OCI-LY1 (cell line): ENCODE results near the gene DENND6A.
"Not testable (repeated sequence)": the region's sequence is repeated elsewhere in the genome, so short reads cannot be mapped to it uniquely, and the experiment has no call there.

Experiments used
- H2AFZ ChIP-seq: fragments of 200-600 bp; sonication (generic), shearing (Covaris generic); 2 replicates; pipeline ENCODE4 v1.6.0; 2014; ENCODE audit warnings: antibody characterized with exemption, mild to moderate bottlenecking, low read length
- H3F3A ChIP-seq: fragments of 200-600 bp; sonication (generic), shearing (Covaris generic); 2 replicates; pipeline ENCODE4 v1.6.0; 2014; ENCODE audit warnings: mild to moderate bottlenecking, antibody characterized with exemption, low read length, moderate library complexity; ENCODE audit not compliant: insufficient read depth
- H3K27ac ChIP-seq: fragments of 200-600 bp; sonication (generic); 2 replicates; pipeline ENCODE4 v1.5.1; 2014; ENCODE audit warnings: low read length, mixed run types, mild to moderate bottlenecking, low read depth; ENCODE audit not compliant: poor library complexity, severe bottlenecking
- H3K27me3 ChIP-seq: fragments of 200-600 bp; sonication (generic); 2 replicates; pipeline ENCODE4 v1.6.0; 2014; ENCODE audit warnings: antibody characterized with exemption, mild to moderate bottlenecking, low read length, moderate library complexity; ENCODE audit not compliant: insufficient read depth
- H3K36me3 ChIP-seq: fragments of 200-600 bp; sonication (generic); 2 replicates; pipeline ENCODE4 v1.6.1; 2014; ENCODE audit warnings: mild to moderate bottlenecking, antibody characterized with exemption, low read length, moderate library complexity, mixed read lengths; ENCODE audit not compliant: insufficient read depth
- H3K4me1 ChIP-seq: fragments of 200-600 bp; sonication (generic); 2 replicates; pipeline ENCODE4 v1.5.1; 2014; ENCODE audit warnings: mild to moderate bottlenecking, low read length, moderate library complexity; ENCODE audit not compliant: insufficient read depth, severe bottlenecking
- H3K4me2 ChIP-seq: fragments of 200-600 bp; sonication (generic), shearing (Covaris generic); 2 replicates; pipeline ENCODE4 v1.6.1; 2014; ENCODE audit warnings: low read length
- H3K4me3 ChIP-seq: fragments of 200-600 bp; sonication (generic); 2 replicates; pipeline ENCODE4 v1.5.1; 2014; ENCODE audit warnings: low read length, low read depth, mild to moderate bottlenecking, mixed read lengths; ENCODE audit not compliant: poor library complexity, severe bottlenecking
- H3K79me2 ChIP-seq: fragments of 200-600 bp; shearing (Covaris generic); 2 replicates; pipeline ENCODE4 v1.6.1; 2016; ENCODE audit warnings: mixed run types, low read length, mixed read lengths; ENCODE audit not compliant: insufficient read depth
- H3K9ac ChIP-seq: fragments of 200-600 bp; sonication (generic), shearing (Covaris generic); 2 replicates; pipeline ENCODE4 v1.6.1; 2014; ENCODE audit warnings: mild to moderate bottlenecking, low read length, mixed read lengths
- H3K9me2 ChIP-seq: fragments of 200-600 bp; sonication (generic), shearing (Covaris generic); 2 replicates; pipeline ENCODE4 v1.6.1; 2014; ENCODE audit warnings: low read depth, mild to moderate bottlenecking, low read length, mixed read lengths
- H3K9me3 ChIP-seq: fragments of 200-600 bp; shearing (Covaris generic); 2 replicates; pipeline ENCODE4 v1.6.1; 2014; ENCODE audit warnings: low read length, mixed read lengths
- H4K20me1 ChIP-seq: fragments of 200-600 bp; sonication (generic), shearing (Covaris generic); 2 replicates; pipeline ENCODE4 v1.6.0; 2016; ENCODE audit warnings: mild to moderate bottlenecking, low read length; ENCODE audit not compliant: insufficient read depth
- EZH2 ChIP-seq: fragments of 200-600 bp; sonication (generic), shearing (Covaris generic); IDR thresholded peaks from 2 replicates; pipeline ENCODE4 v1.8.0; 2017; ENCODE audit warnings: borderline replicate concordance, mixed run types, mild to moderate bottlenecking, antibody characterized with exemption, low read length, moderate library complexity, mixed read lengths
- TF ChIP-seq, protein P1 (sequence below): fragments of 200-600 bp; sonication (generic), shearing (Covaris generic); IDR thresholded peaks from 2 replicates; pipeline ENCODE4 v1.5.1; 2017; ENCODE audit warnings: mild to moderate bottlenecking, antibody characterized with exemption, low read length, moderate library complexity, mixed read lengths

The DENND6A gene

DNA sequence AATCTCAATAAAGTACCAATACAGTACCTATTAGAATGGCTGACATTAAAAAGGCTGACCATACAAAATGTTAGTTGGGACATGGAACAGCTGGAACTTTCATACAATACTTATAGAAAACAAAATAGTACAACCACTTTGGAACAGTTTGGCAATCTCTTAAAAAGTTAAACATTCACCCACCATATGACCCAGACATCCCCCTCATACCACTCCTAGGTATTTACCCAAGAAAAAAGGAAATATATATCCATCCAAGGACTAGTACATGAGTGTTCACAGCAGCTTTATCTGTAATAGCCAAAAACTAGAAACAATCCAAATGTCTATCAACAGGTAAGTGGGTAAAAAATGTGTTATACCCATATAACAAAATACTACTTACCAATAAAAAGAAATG, 70.5 kb downstream of the DENND6A start:
- Histone ChIP-seq H3K9me2 (no peaks in the 10 kb centered on the region), H3K4me1 (no peaks in the 10 kb centered on the region), H3K27me3 (no peaks in the 10 kb centered on the region), H4K20me1 (no peaks in the 10 kb centered on the region), H2AFZ (no peak overlapping the region), H3K9ac (no peak overlapping the region), H3F3A (no peaks in the 10 kb centered on the region), H3K79me2 (no peaks in the 10 kb centered on the region), H3K9me3 (peaks cover 2% of the 10 kb centered on the region; the same call in 1 of the 2 replicates), H3K27ac (no peak overlapping the region), H3K4me2 (no peak overlapping the region), H3K4me3 (no peak overlapping the region), H3K36me3 (peaks cover 43% of the 10 kb centered on the region; the same call in 1 of the 2 replicates)
- TF ChIP-seq, protein P1, sequence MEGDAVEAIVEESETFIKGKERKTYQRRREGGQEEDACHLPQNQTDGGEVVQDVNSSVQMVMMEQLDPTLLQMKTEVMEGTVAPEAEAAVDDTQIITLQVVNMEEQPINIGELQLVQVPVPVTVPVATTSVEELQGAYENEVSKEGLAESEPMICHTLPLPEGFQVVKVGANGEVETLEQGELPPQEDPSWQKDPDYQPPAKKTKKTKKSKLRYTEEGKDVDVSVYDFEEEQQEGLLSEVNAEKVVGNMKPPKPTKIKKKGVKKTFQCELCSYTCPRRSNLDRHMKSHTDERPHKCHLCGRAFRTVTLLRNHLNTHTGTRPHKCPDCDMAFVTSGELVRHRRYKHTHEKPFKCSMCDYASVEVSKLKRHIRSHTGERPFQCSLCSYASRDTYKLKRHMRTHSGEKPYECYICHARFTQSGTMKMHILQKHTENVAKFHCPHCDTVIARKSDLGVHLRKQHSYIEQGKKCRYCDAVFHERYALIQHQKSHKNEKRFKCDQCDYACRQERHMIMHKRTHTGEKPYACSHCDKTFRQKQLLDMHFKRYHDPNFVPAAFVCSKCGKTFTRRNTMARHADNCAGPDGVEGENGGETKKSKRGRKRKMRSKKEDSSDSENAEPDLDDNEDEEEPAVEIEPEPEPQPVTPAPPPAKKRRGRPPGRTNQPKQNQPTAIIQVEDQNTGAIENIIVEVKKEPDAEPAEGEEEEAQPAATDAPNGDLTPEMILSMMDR, result no peak

DNA sequence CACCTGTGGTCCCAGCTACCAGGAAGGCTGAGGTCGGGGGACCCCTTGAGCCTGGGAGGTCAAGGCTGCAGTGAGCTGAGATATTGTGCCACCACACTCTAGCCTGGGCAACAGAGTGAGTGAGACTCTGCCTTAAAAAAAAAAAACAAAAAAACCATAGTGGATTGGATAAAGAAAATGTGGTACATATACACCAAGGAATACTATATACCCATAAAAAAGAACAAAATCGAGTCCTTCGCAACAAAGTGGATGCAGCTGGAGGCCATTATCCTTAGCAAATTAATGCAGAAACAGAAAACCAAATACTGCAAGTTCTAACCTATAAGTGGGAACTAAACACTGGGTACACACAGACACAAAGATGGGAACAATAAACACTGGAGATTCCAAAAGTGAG, 75.1 kb downstream of the DENND6A start:
- TF ChIP-seq, protein P1, result no peak
- no peak for TF ChIP-seq EZH2
- Histone ChIP-seq H3K79me2 (no peaks in the 10 kb centered on the region), H3F3A (no peaks in the 10 kb centered on the region), H3K27me3 (no peaks in the 10 kb centered on the region), H3K27ac (no peak overlapping the region), H2AFZ (no peak overlapping the region), H3K9me2 (no peaks in the 10 kb centered on the region), H3K4me3 (no peak overlapping the region), H3K9ac (no peak overlapping the region), H3K4me1 (no peaks in the 10 kb centered on the region), H4K20me1 (no peaks in the 10 kb centered on the region), H3K9me3 (peaks cover 2% of the 10 kb centered on the region; the same call in 1 of the 2 replicates), H3K4me2 (no peak overlapping the region), H3K36me3 (peaks cover 7% of the 10 kb centered on the region; the same call in 1 of the 2 replicates)

DNA sequence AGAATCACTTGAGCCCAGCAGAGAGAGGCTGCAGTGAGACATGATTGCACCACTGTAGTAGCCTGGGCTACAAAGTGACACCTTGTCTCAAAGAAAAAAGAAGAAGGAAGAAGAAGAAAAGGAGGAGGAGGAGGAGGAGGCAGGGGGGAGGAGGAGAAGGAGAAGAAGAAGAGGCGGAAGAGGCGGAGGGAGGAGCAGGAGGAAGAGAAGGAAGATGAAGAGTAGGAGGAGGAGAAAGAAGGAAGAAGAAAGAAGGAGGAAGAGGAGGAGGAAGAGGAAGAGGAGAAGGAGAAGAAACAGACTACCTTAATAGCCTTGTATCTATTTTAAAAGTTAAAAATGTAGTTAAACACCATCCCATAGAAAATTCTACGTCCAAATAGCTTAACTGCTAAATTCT, 76.6 kb downstream of the DENND6A start:
- TF ChIP-seq EZH2, result no peak
- TF ChIP-seq, protein P1, result no peak
- Histone ChIP-seq H3K9me3 (no peaks in the 10 kb centered on the region), H3K27ac (no peak overlapping the region), H3K4me2 (no peak overlapping the region), H3K79me2 (no peaks in the 10 kb centered on the region), H3F3A (no peaks in the 10 kb centered on the region), H3K27me3 (no peaks in the 10 kb centered on the region), H4K20me1 (no peaks in the 10 kb centered on the region), H3K36me3 (no peaks in the 10 kb centered on the region), H3K9ac (no peak overlapping the region), H2AFZ (no peak overlapping the region), H3K4me3 (no peak overlapping the region), H3K9me2 (no peaks in the 10 kb centered on the region), H3K4me1 (no peaks in the 10 kb centered on the region)

DNA sequence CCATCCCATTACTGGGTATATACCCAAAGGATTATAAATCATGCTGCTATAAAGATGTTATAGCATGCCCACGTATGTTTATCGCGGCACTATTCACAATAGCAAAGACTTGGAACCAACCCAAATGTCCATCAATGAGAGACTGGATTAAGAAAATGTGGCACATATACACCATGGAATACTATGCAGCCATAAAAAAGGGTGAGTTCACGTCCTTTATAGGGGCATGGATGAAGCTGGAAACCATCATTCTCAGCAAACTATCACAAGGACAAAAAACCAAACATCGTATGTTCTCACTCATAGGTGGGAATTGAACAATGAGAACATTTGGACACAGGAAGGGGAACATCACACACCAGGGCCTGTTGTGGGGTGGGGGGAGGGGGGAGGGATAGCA, 81.0 kb downstream of the DENND6A start:
- H3K4me3 ChIP-seq, H3K27me3 ChIP-seq, H3K9ac ChIP-seq, H3K9me3 ChIP-seq, H3K36me3 ChIP-seq, H3K27ac ChIP-seq, H3K4me1 ChIP-seq, H2AFZ ChIP-seq, H3K79me2 ChIP-seq, H3K9me2 ChIP-seq, H3K4me2 ChIP-seq, H4K20me1 ChIP-seq, H3F3A ChIP-seq: not testable (repeated sequence)
